NCI-H1436 (cell line): ENCODE measurements around the gene RPS6KA5.
"Not testable (repeated sequence)": the region's sequence is repeated elsewhere in the genome, so short reads cannot be mapped to it uniquely, and the experiment has no call there.

Experiments used
- DNase-seq: peaks from one replicate; lab custom pipeline; 2025; lab: John Stamatoyannopoulos, UW

Gene RPS6KA5

GRCh38 chr14:91065266-91065665, 4.8 kb upstream of the RPS6KA5 start:
- DNase-seq = no peak

- no peak for DNase-seq
Observed at GRCh38 chr14:91063119-91063518, 2.7 kb upstream of the RPS6KA5 start.

- DNase-seq = no peak
Observed at GRCh38 chr14:91062600-91062999, 2.2 kb upstream of the RPS6KA5 start.

- DNase-seq = no peak
Observed at GRCh38 chr14:91061056-91061887, 831 bp upstream of the RPS6KA5 start.

- DNase-seq = peak; percentile 40
Observed at GRCh38 chr14:91059576-91060350, 678 bp downstream of the RPS6KA5 start.

GRCh38 chr14:91058042-91058581, 2.3 kb downstream of the RPS6KA5 start:
- DNase-seq = no peak

GRCh38 chr14:91056361-91056760, 4.1 kb downstream of the RPS6KA5 start:
- no peak for DNase-seq

GRCh38 chr14:91055016-91055415, 5.4 kb downstream of the RPS6KA5 start:
- DNase-seq = no peak

GRCh38 chr14:91048676-91049075, 11.8 kb downstream of the RPS6KA5 start:
- DNase-seq = no peak

- DNase-seq = no peak
Observed at GRCh38 chr14:91048265-91048664, 12.2 kb downstream of the RPS6KA5 start.

- no peak for DNase-seq
Observed at GRCh38 chr14:91047174-91047753, 13.2 kb downstream of the RPS6KA5 start.

GRCh38 chr14:91046488-91047072, 13.9 kb downstream of the RPS6KA5 start:
- DNase-seq = no peak

GRCh38 chr14:91041450-91041849, 19.0 kb downstream of the RPS6KA5 start:
- DNase-seq = no peak

GRCh38 chr14:91040545-91040944, 19.9 kb downstream of the RPS6KA5 start:
- DNase-seq = no peak

- DNase-seq = no peak
Observed at GRCh38 chr14:91038439-91038838, 22.0 kb downstream of the RPS6KA5 start.

GRCh38 chr14:91036741-91037469, 23.5 kb downstream of the RPS6KA5 start:
- no peak for DNase-seq

- no peak for DNase-seq
Observed at GRCh38 chr14:91035855-91036254, 24.6 kb downstream of the RPS6KA5 start.

- not testable (repeated sequence) for DNase-seq
Observed at GRCh38 chr14:91034379-91034778, 26.1 kb downstream of the RPS6KA5 start.

GRCh38 chr14:91032248-91032647, 28.2 kb downstream of the RPS6KA5 start:
- no peak for DNase-seq

GRCh38 chr14:91031666-91032065, 28.8 kb downstream of the RPS6KA5 start:
- no peak for DNase-seq

- no peak for DNase-seq
Observed at GRCh38 chr14:91029456-91030217, 30.8 kb downstream of the RPS6KA5 start.
